Stimulated activated memory B cell treated with anti-CD40 and anti-IgM and Interleukin-4, amounts not matched to agents 10 μg/mL and 1 μg/mL and 100 μg/mL, for 72 hours (primary cell): Measurements from ENCODE around the gene PNPLA6.
"Not testable (repeated sequence)": the region's sequence is repeated elsewhere in the genome, so short reads cannot be mapped to it uniquely, and the experiment has no call there.

Source experiments
- ATAC-seq: fragments of 150-1000 bp; cut with Tn5 transposase; 2 replicates; pipeline ENCODE4 v1.10.0; 2021
- H3K27ac Mint-ChIP-seq: one replicate; pipeline ENCODE4 v1.8.0; 2022; ENCODE audit warnings: mild to moderate bottlenecking, mixed read lengths
- H3K27me3 Mint-ChIP-seq: one replicate; pipeline ENCODE4 v1.8.0; 2022; ENCODE audit warnings: mixed read lengths
- H3K36me3 Mint-ChIP-seq: one replicate; pipeline ENCODE4 v1.8.0; 2022; ENCODE audit warnings: mixed read lengths
- H3K4me1 Mint-ChIP-seq: one replicate; pipeline ENCODE4 v1.8.0; 2022; ENCODE audit warnings: mixed read lengths
- H3K4me3 Mint-ChIP-seq: one replicate; pipeline ENCODE4 v1.8.0; 2022; ENCODE audit warnings: mild to moderate bottlenecking, moderate library complexity, mixed read lengths
- H3K9me3 Mint-ChIP-seq: one replicate; pipeline ENCODE4 v1.8.0; 2022; ENCODE audit warnings: mixed read lengths

PNPLA6 gene

GRCh38 chr19:7550987-7551761 lies 15.7 kb downstream of the PNPLA6 start:
- H3K27ac Mint-ChIP-seq, result no peak overlapping the region
- H3K27me3 Mint-ChIP-seq, result no peaks in the 10 kb centered on the region
- ATAC-seq, result peak; percentile 16
- peaks cover 2% of the 10 kb centered on the region for H3K4me1 Mint-ChIP-seq
- no peaks in the 10 kb centered on the region for H3K9me3 Mint-ChIP-seq
- H3K4me3 Mint-ChIP-seq, result no peak overlapping the region
- peaks cover 40% of the 10 kb centered on the region for H3K36me3 Mint-ChIP-seq

DNA sequence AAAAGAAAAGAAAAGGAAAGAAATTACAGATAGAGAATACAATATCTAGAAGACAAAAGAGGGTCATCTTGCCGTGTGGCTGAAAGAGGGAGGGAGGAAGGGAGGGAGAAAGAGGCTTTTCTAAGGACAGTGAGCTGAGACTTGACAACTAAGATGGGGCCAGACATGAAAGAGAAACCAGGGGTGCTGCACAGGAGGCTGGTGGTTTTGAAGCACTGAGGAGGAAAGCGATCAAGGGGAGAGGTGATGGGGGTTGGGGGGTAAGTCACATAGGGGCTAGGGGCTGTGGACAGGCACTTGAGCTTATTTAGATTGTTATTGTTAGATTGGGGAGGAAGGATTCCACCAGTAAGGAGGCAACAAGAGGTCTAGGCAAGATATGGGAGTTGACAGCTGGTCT lies 17.3 kb downstream of the PNPLA6 start:
- Mint-ChIP-seq H3K36me3 (peaks cover 54% of the 10 kb centered on the region), H3K27ac (no peak overlapping the region), H3K4me3 (no peak overlapping the region), H3K27me3 (no peaks in the 10 kb centered on the region), H3K9me3 (no peaks in the 10 kb centered on the region), H3K4me1 (no peaks in the 10 kb centered on the region)
- no peak for ATAC-seq

- Mint-ChIP-seq H3K9me3 (no peaks in the 10 kb centered on the region), H3K27me3 (no peaks in the 10 kb centered on the region), H3K4me3 (no peak overlapping the region), H3K27ac (no peak overlapping the region), H3K4me1 (no peaks in the 10 kb centered on the region), H3K36me3 (peaks cover 67% of the 10 kb centered on the region)
- ATAC-seq, result no peak
Observed at GRCh38 chr19:7554565-7554964, 19.0 kb downstream of the PNPLA6 start.

GRCh38 chr19:7554990-7555864 lies 19.7 kb downstream of the PNPLA6 start:
- no peak overlapping the region for H3K27ac Mint-ChIP-seq
- no peak overlapping the region for H3K4me3 Mint-ChIP-seq
- no peaks in the 10 kb centered on the region for H3K9me3 Mint-ChIP-seq
- peak; percentile 28 for ATAC-seq
- H3K27me3 Mint-ChIP-seq, result no peaks in the 10 kb centered on the region
- peaks cover 63% of the 10 kb centered on the region for H3K36me3 Mint-ChIP-seq
- H3K4me1 Mint-ChIP-seq, result no peaks in the 10 kb centered on the region

GRCh38 chr19:7556696-7557315 lies 21.3 kb downstream of the PNPLA6 start:
- Mint-ChIP-seq H3K27ac (no peak overlapping the region), H3K27me3 (no peaks in the 10 kb centered on the region), H3K4me1 (no peaks in the 10 kb centered on the region), H3K9me3 (no peaks in the 10 kb centered on the region), H3K36me3 (peaks cover 66% of the 10 kb centered on the region), H3K4me3 (no peak overlapping the region)
- no peak for ATAC-seq

DNA sequence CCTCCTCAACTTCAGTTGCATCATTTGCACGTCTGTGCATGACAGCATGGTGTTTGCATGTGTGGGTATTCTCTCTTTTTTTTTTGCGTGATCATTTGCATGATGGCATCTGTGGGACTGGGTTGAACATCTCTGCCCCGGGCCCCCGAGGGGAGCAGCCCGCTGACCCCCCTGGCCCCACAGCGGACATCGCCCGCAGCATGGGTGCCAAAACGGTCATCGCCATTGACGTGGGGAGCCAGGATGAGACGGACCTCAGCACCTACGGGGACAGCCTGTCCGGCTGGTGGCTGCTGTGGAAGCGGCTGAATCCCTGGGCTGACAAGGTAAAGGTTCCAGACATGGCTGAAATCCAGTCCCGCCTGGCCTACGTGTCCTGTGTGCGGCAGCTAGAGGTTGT lies 23.1 kb downstream of the PNPLA6 start:
- H3K36me3 Mint-ChIP-seq, result peaks cover 65% of the 10 kb centered on the region
- no peaks in the 10 kb centered on the region for H3K9me3 Mint-ChIP-seq
- no peaks in the 10 kb centered on the region for H3K4me1 Mint-ChIP-seq
- no peaks in the 10 kb centered on the region for H3K27me3 Mint-ChIP-seq
- no peak overlapping the region for H3K4me3 Mint-ChIP-seq
- no peak overlapping the region for H3K27ac Mint-ChIP-seq
- no peak for ATAC-seq

- Mint-ChIP-seq H3K4me1 (no peaks in the 10 kb centered on the region), H3K27ac (no peak overlapping the region), H3K36me3 (peaks cover 63% of the 10 kb centered on the region), H3K4me3 (no peak overlapping the region), H3K27me3 (no peaks in the 10 kb centered on the region), H3K9me3 (no peaks in the 10 kb centered on the region)
- no peak for ATAC-seq
Observed at GRCh38 chr19:7559102-7559501, 23.6 kb downstream of the PNPLA6 start.

DNA sequence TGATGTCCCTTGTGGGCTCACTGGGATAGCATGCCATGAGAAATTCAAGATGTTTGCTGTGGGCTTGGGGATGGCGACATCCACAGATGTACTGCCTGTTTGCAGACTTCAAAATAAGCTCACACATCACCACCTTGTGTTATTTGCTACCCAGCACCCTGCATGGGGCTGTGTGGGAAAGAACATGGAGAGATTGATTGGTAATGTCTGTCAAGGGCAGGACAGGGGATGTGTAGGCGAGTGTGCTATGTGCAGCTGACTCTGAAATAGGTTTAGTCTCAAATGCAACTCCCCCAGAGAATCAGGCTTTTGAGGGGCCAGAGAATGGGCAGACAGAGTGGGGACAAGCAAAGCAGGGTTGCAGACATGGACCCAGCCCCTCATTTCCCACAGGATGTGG lies 24.7 kb downstream of the PNPLA6 start:
- ATAC-seq, result no peak
- no peak overlapping the region for H3K27ac Mint-ChIP-seq
- no peak overlapping the region for H3K4me3 Mint-ChIP-seq
- H3K36me3 Mint-ChIP-seq, result peaks cover 62% of the 10 kb centered on the region
- no peaks in the 10 kb centered on the region for H3K4me1 Mint-ChIP-seq
- H3K27me3 Mint-ChIP-seq, result no peaks in the 10 kb centered on the region
- no peaks in the 10 kb centered on the region for H3K9me3 Mint-ChIP-seq

DNA sequence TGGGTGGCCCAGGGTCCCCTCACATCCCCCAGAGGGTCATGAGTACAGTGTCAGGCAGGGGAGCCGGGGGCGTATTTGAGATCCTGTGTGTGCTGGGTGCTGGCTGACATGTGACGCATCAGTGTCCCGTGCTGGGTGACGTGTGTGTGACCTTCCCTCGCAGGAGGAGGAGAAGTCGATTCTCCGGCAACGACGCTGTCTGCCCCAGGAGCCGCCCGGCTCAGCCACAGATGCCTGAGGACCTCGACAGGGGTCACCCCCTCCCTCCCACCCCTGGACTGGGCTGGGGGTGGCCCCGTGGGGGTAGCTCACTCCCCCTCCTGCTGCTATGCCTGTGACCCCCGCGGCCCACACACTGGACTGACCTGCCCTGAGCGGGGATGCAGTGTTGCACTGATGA lies 25.8 kb downstream of the PNPLA6 start:
- peak; percentile 31 for ATAC-seq
- Mint-ChIP-seq H3K9me3 (no peaks in the 10 kb centered on the region), H3K36me3 (peaks cover 54% of the 10 kb centered on the region)

GRCh38 chr19:7562646-7563393 lies 27.3 kb downstream of the PNPLA6 start:
- Mint-ChIP-seq H3K36me3 (peaks cover 41% of the 10 kb centered on the region), H3K9me3 (no peaks in the 10 kb centered on the region), H3K27ac (no peak overlapping the region), H3K4me1 (no peaks in the 10 kb centered on the region), H3K27me3 (no peaks in the 10 kb centered on the region), H3K4me3 (no peak overlapping the region)
- ATAC-seq, result no peak

More for the DNA sequence above, 25.8 kb downstream of the PNPLA6 start:
- no peaks in the 10 kb centered on the region for H3K4me1 Mint-ChIP-seq
- no peak overlapping the region for H3K27ac Mint-ChIP-seq
- H3K4me3 Mint-ChIP-seq, result no peak overlapping the region
- H3K27me3 Mint-ChIP-seq, result no peaks in the 10 kb centered on the region

- Mint-ChIP-seq H3K27me3 (no peaks in the 10 kb centered on the region), H3K4me3 (no peak overlapping the region), H3K9me3 (no peaks in the 10 kb centered on the region), H3K4me1 (no peaks in the 10 kb centered on the region), H3K36me3 (peaks cover 24% of the 10 kb centered on the region), H3K27ac (no peak overlapping the region)
- ATAC-seq, result no peak
Observed at GRCh38 chr19:7564866-7565265, 29.3 kb downstream of the PNPLA6 start.

GRCh38 chr19:7565332-7565731 lies 29.8 kb downstream of the PNPLA6 start:
- Mint-ChIP-seq H3K36me3 (peaks cover 20% of the 10 kb centered on the region), H3K9me3 (no peaks in the 10 kb centered on the region), H3K4me1 (no peaks in the 10 kb centered on the region), H3K27me3 (no peaks in the 10 kb centered on the region), H3K4me3 (no peak overlapping the region), H3K27ac (no peak overlapping the region)
- ATAC-seq, result no peak

DNA sequence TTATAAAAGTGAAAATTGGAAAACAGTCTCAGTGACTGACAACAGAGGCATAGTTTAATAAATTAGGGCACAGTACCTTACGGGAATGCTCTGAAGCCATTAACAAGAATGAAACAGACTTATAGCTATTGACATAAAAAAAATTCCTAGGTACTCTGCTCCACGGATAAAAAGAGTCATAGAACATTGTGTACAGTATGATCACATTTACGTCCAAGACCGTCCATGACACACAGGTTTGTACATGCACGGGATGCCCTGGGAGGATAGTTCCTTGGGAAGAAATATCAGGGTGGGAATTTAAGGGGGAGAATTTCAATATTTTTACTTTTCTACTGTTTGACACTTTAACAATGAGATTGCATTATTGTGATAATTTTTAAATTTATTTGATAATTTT lies 35.2 kb downstream of the PNPLA6 start:
- peaks cover 4% of the 10 kb centered on the region for H3K4me1 Mint-ChIP-seq
- peaks cover 7% of the 10 kb centered on the region for H3K27me3 Mint-ChIP-seq
- no peaks in the 10 kb centered on the region for H3K9me3 Mint-ChIP-seq
- ATAC-seq, result no peak
- H3K36me3 Mint-ChIP-seq, result no peaks in the 10 kb centered on the region
- no peak overlapping the region for H3K27ac Mint-ChIP-seq
- no peak overlapping the region for H3K4me3 Mint-ChIP-seq

- no peaks in the 10 kb centered on the region for H3K36me3 Mint-ChIP-seq
- H3K9me3 Mint-ChIP-seq, result peaks cover 4% of the 10 kb centered on the region
- peaks cover 4% of the 10 kb centered on the region for H3K4me1 Mint-ChIP-seq
- H3K27me3 Mint-ChIP-seq, result peaks cover 21% of the 10 kb centered on the region
- H3K4me3 Mint-ChIP-seq, result no peak overlapping the region
- H3K27ac Mint-ChIP-seq, result no peak overlapping the region
- ATAC-seq, result no peak
Observed at GRCh38 chr19:7575434-7576040, 40.0 kb downstream of the PNPLA6 start.

DNA sequence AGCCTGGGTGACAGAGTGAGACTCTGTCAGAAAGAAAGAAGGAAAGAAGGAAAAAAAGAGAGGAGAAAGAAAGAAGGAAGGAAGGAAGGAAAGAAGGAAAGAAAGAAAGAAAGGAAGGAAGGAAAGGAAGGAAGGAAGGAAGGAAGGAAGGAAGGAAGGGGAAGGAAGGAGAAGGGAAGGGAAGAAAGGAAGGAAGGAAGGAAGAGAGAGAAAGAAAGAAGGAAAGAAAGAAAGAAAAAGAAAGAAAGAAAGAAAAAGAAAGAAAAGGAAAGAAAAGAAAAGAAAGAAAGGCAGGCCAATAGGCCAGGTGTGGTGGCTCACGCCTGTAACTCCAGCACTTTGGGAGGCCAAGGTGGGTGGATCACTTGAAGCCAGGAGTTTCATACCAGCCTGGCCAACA lies 41.9 kb downstream of the PNPLA6 start:
- H3K9me3 Mint-ChIP-seq, H3K4me3 Mint-ChIP-seq, H3K27ac Mint-ChIP-seq, H3K36me3 Mint-ChIP-seq, ATAC-seq, H3K4me1 Mint-ChIP-seq: not testable (repeated sequence)
- peaks cover 24% of the 10 kb centered on the region for H3K27me3 Mint-ChIP-seq
